Stimulated activated CD4-positive, alpha-beta T cell treated with anti-CD3 and anti-CD28 coated beads, Interleukin-4, amount 100 ng/mL, for 48 hours (primary cell): ENCODE results near the gene CGB2.
"Not testable (repeated sequence)": the region's sequence is repeated elsewhere in the genome, so short reads cannot be mapped to it uniquely, and the experiment has no call there.

ENCODE experiments used
- DNase-seq, 2 donors: peaks; one replicate each; pipeline ENCODE4 v3.0.0-alpha.2; 2020; ENCODE audit warnings: low read depth in 2 of 2

Gene CGB2

DNA sequence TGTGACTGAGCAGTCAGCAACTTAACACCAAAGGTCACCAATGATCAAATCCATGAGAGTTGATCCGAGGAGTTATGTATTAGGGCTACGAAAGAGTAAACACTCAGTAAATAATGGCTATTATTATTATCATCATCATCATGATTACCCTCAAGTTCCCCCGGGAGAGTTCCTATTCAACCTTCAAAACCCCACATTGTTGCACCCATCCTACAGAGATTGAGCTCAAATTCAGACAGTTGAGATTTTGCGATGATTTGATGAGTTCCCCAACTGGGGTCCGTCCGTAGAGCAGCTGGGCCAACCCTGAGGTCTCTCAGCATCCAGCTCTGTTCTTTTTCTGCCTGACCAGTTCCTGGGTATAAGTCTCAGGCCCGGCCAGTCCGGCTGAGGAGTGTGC lies 6.4 kb downstream of the CGB2 start:
- not testable (repeated sequence) for DNase-seq

DNA sequence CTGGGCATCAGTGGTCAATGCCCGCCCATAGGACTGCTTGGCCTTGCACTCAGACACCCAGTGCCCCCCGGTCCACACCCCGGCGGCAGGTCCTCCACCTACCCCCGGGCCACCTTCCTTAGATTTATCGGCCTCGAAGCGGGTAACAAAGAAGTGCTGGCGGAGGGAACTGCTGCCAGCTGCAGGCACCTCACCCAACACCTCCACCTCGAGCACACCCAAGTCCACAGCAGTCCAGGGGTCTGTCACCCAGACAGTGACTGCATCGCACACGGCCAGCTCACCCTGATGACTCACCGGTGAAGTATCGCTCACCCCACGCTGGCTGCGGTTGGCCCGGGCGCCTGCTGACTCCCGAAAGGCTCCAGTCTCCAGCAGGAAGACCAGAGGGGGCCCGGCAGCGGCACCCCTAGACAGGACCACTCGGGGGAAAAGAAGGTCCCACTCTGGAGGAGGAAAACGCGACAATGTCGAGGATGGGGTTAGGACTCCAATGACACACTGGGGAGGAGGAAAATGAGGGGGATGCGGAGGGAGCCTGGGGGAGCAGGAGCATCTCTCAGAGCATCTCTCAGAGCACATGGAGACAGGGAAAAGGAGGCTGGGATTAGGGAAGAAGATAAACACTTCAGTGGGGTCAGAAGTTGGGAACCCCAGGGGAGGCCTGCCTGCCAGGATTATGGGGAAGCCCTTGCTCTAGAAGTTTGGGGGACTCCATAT lies 7.0 kb downstream of the CGB2 start:
- DNase-seq, result not testable (repeated sequence)

DNA sequence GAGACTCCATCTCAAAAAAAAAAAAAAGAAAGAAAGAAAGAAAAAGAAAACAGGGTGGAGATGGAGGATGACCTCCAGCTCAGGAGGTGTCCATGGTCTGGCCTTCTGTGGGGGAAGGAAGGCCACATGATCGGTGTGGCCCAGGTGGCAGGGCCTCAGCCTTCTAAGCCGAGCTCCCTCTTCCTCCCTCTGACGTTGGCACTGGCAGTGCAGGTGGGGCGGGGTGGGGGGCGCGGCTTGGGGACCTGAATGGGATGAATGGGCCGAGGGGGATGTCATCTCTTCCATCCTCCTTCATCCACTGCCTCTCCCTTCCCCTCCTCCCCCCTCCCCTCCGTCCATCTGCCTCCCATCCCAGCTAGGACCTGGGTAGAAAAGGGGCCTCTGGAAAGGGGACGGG lies 8.0 kb downstream of the CGB2 start:
- not testable (repeated sequence) for DNase-seq

DNA sequence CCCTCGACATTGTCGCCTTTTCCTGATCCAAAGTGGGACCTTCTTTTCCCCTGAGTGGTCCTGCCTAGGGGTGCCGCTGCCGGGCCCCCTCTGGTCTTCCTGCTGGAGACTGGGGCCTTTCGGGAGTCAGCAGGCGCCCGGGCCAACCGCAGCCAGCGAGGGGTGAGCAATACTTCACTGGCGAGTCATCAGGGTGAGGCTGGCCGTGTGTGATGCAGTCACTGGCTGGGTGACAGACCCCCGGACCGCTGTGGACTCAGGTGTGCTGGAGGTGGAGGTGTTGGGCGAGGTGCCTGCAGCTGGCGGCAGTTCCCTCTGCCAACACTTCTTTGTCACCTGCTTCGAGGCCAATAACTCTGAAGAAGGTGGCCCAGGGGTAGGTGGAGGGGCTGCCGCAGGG lies 10.5 kb downstream of the CGB2 start:
- no peak for DNase-seq

DNA sequence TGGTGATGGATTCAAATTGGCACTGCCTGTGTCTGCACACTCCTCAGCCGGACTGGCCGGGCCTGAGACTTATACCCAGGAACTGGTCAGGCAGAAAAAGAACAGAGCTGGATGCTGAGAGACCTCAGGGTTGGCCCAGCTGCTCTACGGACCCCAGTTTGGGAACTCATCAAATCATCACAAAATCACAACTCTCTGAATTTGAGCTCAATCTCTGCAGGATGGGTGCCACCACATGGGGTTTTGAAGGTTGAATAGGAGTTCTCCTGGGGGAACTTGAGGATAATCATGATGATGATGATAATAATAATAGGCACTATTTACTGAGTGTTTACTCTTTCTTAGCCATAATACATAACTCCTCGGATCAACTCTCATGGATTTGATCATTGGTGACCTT lies 11.0 kb downstream of the CGB2 start:
- not testable (repeated sequence) for DNase-seq

DNA sequence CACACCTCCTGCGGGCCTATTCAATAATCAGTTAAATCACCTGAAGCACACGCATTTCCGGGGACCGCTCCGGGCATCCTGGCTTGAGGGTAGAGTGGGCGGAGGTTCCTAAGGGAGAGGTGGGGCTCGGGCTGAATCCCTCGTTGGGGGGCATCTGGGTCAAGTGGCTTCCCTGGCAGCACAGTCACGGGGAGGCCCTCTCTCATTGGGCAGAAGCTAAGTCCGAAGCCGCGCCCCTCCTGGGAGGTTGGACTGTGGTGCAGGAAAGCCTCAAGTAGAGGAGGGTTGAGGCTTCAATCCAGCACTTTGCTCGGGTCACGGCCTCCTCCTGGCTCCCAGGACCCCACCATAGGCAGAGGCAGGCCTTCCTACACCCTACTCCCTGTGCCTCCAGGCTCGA lies 11.9 kb downstream of the CGB2 start, which contains the start of gene CGB5:
Gene CGB5 (plus strand): TSS at position 301 of the 400 bp plus-strand sequence. CDS start 362 bp downstream, outside the sequence.
- not testable (repeated sequence) for DNase-seq

DNA sequence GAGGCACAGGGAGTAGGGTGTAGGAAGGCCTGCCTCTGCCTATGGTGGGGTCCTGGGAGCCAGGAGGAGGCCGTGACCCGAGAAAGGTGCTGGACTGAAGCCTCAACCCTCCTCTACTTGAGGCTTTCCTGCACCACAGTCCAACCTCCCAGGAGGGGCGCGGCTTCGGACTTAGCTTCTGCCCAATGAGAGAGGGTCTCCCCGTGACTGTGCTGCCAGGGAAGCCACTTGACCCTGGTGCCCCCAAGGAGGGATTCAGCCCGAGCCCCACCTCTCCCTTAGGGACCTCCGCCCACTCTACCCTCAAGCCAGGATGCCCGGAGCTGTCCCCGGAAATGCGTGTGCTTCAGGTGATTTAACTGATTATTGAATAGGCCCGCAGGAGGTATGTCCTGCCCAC lies 17.3 kb downstream of the CGB2 start, which contains the start of gene CGB8:
Gene CGB8 (minus strand): TSS at position 101 of the 400 bp plus-strand sequence. CDS start 372 bp downstream, outside the sequence.
- DNase-seq, result not testable (repeated sequence)

DNA sequence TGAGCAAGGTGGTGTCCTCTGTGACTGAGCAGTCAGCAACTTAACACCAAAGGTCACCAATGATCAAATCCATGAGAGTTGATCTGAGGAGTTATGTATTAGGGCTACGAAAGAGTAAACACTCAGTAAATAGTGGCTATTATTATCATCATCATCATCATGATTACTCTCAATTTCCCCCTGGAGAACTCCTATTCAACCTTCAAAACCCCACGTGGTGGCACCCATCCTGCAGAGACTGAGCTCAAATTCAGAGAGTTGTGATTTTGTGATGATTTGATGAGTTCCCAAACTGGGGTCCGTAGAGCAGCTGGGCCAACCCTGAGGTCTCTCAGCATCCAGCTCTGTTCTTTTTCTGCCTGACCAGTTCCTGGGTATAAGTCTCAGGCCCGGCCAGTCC lies 18.1 kb downstream of the CGB2 start:
- not testable (repeated sequence) for DNase-seq

DNA sequence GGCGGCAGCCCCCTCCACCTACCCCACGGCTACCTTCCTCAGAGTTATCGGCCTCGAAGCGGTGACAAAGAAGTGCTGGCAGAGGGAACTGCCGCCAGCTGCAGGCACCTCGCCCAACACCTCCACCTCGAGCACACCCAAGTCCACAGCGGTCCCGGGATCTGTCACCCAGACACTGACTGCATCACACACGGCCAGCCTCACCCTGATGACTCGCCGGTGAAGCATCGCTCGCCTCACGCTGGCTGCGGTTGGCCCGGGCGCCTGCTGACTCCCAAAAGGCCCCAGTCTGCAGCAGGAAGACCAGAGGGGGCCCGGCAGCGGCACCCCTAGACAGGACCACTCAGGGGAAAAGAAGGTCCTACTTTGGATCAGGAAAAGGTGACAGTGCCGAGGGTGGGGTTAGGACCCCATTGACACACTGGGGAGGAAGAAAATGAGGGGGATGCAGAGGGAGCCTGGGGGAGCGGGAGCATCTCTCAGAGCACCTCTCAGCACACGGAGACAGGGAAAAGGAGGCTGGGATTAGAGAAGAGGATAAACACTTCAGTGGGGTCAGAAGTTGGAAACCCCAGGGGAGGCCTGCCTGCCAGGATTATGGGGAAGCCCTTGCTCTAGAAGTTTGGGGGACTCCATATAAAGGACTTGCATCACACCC lies 18.8 kb downstream of the CGB2 start:
- not testable (repeated sequence) for DNase-seq

DNA sequence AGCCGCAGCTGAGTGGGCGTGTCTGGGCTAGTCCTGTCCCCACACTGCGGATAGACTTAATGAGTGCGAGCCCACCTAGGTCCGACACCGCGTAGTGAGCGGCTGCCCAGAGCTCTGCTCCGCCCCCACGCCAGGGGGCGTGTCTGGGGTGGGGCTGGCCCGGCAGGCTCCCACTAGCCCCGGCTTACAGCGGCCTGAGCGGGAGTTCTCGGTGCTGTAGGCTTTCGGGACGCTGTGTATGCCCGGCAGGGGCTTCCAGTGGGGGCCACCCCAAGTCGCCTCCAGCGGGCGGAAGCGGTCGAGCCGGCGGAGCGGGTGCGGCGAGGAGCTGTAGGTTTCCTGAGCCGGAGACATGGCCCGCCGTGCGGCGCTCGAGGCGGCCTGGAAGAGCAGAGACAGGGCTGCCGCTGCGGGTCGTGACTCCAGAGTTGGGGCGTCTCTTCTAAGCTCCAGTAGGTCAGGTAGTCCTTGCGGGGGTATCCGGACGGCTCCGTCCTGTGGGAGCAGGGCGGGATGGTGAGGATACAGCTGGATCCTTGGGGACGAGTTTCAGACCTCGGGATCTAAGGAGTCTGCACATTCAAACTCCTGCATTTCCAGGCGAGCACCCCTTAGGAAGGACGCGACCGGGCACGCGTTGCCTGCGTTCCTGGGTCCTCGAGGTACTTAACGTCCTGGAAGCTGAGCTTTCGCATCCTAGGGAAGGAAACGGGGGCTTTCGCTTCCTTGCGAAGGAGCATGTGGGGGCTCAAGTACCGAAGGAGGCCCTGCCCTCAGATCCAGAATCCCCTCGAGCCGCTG lies 24.6 kb downstream of the CGB2 start:
- DNase-seq, result peak; percentile 24 to 26

DNA sequence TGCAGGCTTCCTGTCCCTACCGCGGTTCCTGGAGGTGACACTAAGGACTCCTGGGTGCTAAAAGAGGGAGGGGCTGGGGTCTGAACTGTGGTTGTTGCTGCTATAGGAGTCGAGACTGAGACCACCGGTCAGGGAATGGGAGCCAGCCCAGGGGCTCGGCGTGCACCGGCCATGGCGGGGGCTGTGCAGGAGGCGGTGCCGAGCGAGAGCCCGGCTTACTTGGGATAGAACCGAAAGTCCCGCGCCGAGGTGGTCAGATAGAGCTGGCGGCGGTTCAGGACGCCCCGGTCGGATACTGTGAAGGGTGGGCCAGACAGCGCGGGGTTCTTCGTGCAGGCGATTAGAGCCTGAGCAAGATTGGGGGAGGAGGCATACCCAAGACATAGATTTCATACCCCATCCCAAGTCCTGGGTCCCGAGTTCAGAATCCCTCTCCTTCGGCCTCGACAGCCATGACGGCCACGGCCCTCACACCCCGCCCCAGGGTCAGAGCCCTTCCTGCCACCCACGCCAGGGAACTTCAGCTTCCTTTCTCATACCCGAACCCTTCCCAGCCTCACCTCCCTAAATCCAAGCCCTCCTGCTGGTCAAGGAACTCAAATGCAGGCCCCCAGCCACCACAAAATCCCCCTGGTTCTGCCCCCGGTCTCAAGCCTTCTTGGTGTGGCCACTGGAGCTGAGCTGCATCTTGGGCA lies 25.4 kb downstream of the CGB2 start:
- DNase-seq, result not testable (repeated sequence)

DNA sequence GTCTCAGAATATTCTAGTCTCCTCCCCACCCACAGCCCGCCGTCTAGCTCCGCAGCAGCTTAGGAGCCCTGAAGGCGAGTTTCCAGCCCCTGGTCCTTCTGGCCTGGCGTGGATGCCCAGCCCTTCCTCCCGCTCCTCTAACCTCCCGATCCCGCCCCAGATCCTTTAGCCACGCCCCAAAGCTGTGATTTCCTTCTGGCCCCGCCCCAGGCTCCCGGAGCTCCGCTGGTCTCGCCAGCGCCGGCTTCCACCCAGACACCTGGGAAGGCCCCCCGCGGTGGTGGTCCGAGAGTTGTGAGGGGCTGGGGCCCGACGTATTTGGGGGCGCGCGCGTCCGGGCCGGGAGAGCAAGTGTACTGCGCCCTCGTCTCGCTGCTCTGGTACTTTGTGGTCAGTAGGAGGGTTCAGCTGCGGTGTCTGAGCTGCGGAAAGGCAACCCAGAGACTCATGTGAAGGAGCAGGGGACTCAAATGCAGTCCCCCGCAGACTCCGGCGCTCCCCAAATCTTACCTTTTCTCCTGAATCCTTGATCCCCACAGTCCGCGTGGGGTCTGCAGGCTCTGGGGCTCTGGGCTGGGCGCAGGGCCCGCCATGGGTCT lies 26.0 kb downstream of the CGB2 start, which contains the start of gene CGB7:
Gene CGB7 (minus strand): TSS at position 114 of the 599 bp plus-strand sequence. CDS start 2,374 bp downstream, outside the sequence.
- DNase-seq, result peak; percentile 22 to 47

DNA sequence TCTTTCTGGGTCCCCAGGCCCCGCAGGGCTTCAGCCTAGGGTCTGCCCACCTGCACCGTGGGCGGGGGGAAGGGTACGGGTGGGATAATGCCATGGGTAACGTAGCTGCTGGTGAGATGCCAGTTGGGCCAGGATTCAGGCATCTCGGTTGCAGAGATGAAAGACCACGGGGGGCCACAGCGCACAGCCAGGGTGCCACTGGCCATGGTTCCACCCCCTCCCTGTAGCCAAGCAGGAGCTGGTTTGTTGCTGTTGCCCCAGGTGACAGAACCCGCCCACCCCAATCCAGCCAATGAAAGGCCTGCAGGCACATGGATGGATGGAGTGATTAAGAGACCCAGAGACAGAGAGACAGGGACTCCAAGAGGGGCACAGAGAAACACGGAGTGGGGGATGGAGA lies 26.9 kb downstream of the CGB2 start:
- DNase-seq, result peak in 1 of 2 donors; percentile 24

DNA sequence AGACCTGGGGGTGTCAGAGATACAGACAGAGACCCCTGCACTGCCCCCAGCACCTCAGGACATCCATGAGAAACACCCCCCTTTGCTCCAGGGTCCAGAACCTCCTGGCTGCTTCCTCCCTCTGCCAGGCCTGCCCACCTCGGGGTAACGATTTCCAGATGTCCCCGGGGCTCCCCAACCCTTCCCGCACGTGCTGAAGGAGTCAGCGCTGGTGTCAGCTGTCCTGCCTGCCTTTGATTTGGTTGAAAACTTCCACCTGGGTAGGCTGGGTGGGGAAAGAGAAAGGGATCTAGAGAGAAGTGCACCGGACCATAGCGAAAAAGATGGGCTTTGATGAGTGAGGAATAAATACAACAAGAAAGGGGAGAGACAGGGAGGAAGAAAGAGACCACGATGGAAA lies 27.4 kb downstream of the CGB2 start:
- DNase-seq, result no peak

DNA sequence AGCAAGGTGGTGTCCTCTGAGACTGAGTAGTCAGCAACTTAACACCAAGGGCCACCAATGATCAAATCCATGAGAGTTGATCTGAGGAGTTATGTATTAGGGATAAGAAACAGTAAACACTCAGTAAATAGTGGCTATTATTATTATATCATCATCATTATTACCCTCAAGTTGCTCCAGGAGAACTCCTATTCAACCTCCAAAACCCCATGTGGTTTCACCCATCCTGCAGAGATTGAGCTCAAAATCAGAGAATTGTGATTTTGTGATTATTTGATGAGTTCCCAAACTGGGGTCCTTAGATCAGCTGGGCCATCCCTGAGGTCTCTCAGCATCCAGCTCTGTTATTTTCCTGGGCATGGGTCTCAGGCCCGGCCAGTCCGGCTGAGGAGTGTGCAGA lies 29.3 kb downstream of the CGB2 start:
- DNase-seq, result no peak

DNA sequence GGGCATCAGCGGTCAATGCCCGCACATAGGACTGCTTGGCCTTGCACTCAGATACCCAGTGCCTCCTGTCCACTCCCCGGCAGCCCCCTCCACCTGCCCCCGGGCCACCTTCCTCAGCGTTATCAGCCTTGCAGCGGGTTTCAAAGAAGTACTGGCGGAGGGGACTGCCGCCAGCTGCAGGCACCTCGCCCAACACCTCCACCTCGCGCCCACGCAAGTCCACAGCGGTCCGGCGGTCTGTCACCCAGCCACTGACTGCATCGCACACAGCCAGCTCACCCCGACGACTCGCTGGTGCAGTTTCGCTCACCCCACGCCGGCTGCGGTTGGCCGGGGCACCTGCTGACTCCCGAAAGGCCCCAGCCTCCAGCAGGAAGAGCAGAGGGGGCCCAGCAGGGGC lies 29.8 kb downstream of the CGB2 start:
- no peak for DNase-seq

DNA sequence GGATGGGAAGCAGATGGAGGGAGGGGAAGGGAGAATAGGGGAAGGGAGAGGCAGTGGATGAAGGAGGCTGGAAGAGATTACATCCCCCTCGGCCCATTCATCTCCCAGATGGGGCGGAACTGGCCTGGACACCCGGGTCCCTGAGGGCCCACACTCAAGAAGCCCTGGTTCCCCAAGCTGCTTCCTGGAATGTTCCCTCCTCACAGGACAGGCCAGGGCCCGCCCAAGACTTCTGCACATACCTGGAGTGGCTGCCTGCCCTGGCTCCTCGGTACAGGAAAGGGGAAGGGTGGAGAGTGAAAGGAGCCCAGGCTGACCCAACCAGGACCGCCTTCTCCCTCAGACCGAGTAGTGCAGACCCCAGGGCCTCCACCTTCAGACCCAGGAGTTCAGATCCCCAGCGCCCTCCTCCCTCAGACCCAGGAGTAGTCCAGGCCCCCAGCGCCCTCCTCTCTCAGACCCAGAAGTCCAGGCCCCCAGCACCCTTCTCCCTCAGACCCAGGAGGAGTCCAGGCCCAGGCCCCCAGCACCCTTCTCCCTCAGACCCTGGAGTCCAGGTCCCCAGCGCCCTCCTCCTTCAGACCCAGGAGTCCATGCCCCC lies 32.4 kb downstream of the CGB2 start:
- DNase-seq, result no peak

DNA sequence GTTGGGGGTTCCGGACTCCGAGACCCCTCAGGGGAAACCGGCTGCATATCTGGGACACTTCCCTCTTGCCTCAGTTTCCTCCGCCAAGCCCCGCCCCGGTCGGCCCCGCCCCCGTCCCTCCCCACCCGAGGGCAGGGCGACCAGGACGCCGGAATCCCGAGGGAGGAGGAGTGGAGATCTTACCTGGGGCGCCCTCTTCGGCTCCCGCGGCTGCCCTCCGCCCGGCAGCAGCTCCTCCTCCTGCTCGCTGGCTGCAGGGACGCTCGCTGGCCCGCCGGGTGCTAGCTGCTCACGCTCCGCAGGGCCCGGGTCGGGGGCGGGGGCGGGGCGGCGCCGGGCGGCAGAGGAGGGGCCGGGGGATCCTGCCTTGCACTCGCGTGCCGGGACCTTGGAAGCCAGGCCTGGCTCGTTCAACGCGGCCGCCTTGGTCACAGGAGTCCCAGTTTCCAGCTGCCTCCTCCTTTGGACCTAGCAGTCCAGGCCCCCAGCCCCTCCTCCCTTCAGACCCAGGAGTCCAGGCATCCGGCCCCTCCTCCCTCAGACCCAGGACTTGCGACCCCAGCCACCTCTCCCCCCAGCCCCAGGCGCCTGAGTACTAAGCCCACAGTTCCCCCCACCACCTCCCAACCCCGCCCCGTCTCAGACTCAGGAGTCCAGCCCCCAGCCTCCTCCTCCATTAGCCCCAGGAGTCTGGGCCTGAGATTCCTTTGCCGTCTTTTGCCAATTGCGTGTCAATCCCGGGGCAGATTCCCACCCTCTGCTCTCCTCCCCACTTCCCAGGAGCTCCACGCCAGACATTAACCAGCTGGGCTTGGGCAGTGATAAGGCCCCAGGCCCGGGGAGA lies 33.3 kb downstream of the CGB2 start, which contains the start of gene NTF4:
Gene NTF4 (minus strand): TSS at position 51 of the 844 bp plus-strand sequence. CDS start 2,821 bp downstream, outside the sequence.
- no peak for DNase-seq

DNA sequence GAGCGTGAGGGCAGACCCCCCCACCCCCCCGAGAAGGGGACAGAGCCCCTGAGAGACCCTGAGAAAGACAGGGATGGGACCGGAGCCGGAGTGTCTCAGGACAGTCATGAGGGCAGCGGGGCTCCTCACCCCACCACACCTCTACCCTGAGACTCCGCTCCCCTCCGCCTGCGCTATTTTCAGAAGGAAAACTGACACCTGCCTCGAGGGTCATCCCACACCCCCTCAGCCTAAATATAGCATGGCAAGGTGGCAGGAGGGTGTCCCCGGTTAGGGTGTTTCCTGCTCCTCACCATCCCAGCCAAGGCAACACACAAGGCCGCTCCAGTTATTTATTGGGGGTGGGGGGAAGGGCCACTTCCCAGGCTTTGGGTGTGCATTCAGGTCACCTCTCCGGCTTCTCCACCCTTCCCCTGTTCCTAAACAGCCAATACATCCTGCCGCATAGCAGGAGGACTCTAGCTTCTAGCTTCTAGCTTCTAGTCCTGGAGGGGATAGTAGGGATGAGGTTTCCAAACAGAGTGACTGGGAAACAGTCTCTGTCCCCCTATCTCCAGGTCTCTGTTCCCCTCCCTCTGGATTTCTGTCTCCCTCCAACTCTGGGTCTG lies 34.3 kb downstream of the CGB2 start:
- DNase-seq, result no peak
